HG03378 (cell line): ENCODE results near the gene CHST11.

ENCODE experiments used
- ATAC-seq: cut with Tn5 transposase; IDR thresholded peaks from one replicate; pipeline ENCODE4 v1.9.1; 2021; ENCODE audit warnings: mild to moderate bottlenecking, moderate library complexity; ENCODE audit not compliant: unreplicated experiment

The CHST11 gene

DNA sequence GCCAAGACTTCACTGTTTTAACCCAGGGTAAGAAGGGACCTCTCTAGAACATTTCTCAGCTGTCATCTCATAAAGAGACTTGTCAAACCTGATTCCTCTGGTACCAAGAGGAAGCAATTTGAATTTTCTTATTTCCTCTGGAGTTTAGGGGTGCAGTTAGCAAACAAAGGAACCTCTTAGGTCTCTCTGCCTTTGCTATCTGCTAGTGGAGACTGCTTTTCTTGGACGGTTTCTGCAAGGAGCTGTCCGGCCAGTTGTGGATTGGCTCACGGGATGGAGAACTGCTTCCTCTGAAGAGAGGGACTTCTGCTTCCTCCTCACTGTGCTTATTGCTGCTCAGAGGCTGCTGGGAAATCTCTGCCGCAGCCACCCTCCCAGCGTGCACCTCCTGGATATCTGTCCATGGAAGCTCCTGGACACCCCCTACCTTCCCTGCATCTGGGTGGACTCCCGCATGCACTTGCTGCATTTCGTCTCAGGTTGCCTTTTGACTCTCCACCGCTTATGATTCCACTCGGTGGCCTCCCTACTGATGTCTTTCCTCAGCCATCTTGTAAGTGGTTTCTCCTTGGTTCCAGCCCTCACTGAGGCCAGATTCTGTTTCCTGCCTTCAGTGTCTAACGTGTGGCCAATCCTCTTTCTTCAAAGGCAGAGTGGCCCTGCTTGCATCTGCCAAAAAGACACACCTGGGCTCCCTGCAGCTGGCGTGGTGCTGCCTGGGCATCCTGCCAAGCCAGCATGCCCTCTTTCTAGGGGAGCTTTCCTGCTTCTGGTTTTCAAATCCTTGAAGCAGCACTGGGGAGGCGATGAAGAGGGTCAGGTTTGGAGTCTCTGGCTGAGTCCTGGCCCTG is 187.3 kb downstream of the CHST11 start:
- no peak for ATAC-seq

DNA sequence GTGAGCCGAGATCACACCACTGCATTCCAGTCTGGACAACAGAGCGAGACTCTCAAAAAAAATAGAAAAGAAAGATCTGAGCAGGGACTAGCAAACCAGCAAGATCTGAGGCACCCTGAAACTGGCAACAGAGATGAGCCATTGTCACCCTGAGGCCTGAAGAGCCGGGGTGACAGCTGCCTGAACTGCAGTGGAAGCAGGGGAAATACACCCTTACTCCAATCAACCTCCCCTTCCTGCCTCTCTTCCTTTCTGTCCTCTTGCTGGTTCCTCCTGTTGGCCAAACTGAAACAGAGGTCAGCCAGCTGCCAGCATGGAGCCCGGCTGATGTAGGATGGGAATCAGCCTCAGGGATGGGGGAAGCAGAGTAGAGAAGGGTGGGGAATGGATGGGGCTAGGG is 192.0 kb downstream of the CHST11 start:
- no peak for ATAC-seq

DNA sequence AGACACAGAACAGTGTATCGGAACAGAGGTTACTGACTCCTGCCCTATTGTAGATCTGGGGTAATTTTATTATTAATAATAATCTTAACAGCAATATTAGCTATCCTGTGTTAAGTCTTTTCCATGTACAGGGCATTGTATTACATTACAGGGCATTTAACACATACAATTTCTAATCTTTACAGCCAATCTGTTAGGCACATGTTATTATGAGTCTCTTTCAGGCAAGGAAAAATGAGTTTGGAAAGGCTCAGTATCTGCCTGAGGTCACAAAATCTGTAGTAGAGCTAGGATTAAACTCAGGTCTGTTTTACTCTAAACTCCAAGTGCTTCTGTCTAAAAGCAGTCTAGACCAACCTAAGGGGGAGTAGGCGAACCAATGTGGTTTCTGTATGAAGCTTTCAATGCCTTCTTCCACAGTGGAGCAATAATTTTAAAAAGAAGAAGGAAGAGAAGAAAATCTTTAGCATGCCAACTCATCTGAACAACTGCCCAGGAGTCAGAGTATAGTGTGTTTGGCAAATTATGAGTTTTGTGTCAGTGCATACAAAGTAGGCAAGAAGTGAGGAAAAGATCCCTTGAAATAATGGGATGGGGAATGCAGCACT is 192.6 kb downstream of the CHST11 start:
- no peak for ATAC-seq

DNA sequence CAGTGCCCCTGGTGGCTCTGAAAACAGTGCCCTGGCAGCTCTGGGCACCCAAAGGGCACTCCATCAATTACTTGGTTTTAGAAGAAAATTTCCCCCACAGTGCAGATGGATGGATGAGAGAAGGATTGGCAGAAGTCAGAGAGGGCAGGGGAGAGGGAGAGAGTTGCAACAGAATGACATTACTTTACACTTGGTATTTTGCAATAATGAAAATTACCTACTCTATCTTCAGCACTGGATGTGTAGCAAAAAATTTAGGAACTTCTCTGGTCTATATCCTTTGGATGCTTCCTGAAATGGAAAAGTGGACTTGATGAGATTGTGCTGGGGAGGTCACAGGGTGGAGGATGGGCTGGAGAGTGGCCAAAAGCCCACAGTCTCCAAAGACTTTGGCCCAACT is 193.2 kb downstream of the CHST11 start:
- ATAC-seq: no peak

DNA sequence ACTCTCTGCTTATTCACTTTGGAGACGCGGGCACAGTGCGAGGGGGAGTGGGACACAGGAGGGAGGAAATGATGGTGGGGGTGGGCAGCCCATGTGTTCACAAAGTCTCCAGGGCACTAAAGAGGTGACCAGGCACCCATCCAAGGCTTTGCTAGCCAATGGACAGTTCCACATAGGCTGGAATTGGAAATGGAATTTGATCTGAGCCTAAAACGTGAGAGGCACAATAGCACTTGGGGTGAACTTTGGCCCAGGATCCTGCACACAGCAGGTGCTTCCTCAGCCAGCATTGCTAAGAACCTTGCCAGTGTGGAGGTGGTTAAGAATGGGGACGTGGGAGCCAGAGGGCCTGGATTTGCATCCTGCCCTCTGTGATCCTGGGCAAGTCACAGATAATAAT is 193.8 kb downstream of the CHST11 start:
- no peak for ATAC-seq

DNA sequence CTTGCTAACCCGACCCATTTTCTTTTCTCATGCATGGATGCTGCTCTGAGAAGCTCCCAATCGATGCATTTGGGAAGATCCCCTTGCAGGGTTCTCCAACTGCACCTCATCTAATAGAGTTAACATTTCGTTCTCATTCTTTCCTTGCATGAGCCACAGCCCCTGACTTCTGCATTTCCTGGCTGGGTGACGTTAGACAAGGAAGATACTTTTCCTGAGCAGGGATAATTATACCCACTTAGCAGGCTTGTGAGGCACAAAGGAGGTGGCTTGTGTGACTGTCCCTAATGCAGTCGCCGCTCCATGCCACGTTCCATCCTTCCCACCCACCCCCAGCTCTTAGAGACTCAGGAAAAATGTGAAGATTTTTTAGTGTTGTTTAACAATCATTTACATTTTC is 195.1 kb downstream of the CHST11 start:
- no peak for ATAC-seq

DNA sequence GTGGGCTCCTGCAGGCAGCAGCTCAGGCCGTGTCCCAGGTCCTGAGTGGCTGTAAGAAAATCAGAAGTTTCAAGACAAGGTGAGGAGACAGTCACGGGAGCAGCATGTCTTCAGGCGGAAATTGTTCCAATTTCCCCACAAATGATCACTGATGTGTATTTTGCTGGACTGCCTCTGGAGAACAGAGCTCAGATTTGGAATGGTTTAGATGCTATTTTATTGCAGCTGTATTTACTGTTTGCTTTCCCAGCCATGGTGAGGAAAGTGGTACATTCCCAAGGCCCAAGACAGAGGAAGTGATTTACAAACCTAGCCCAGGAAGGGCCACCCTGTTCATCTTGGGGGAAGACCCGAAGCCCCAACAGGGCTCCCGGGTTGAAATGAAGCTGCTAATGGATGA is 195.6 kb downstream of the CHST11 start:
- no peak for ATAC-seq

DNA sequence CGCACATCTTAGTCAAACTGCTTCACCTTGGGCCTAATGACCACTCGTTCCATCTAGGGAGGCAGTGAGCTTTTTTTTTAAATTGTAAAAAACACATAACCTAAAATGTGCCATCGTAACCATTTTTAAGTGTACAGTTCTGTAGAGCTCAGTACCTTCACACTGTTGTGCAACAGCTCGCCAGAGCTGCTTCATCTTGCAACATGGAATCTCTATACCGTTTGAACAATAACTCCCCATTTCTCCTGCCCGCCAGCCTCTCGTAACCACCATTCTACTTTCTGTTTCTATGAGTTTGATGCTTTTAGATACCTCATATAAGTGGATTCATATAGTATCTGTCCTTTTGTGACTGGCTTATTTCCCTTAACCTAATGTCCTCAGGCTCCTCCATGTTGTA is 196.2 kb downstream of the CHST11 start:
- no peak for ATAC-seq

DNA sequence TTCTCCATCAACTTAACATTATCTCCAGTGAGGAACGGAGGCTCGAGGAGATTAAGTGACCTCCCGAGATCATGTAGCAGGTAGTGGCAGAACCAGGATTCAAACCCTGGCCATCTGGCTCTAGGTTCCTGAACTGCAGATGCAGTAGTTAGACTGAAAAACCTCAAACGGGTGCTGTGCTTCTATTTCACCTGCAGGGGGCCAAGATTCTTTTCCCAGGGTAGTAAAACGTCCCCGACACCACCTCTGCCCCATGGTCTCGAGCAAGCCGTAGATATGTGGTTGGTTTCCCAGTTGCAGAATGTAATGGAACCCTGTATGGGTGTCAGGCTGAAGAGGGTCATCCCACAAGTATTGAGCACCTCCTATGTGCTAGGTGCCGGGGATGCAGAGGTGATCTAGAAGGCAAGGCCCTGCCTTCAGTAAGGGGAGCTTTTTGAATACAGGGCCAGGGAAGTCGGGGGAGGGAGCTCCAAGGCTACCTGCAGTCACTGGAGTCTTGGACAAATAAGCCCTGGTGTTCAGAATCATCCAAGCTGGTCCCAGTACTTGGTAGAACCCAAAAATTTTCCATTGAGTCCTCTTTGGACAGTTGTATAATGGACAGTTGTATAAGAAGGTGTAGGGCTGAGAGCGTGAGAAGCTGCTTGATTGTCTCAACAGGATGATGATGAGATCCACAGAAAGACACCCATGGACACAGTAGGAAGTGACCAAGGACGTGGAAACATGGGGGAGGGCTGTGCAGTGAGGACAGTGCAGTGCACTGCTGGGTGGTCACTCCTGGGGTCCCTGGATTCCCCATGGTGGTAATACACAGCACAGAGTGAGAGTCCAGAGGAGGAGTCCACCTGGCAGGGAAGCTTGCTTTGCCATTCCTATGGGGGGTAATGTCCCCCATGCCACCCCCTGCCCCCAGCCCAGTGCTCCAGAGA is 197.2 kb downstream of the CHST11 start:
- ATAC-seq: no peak

DNA sequence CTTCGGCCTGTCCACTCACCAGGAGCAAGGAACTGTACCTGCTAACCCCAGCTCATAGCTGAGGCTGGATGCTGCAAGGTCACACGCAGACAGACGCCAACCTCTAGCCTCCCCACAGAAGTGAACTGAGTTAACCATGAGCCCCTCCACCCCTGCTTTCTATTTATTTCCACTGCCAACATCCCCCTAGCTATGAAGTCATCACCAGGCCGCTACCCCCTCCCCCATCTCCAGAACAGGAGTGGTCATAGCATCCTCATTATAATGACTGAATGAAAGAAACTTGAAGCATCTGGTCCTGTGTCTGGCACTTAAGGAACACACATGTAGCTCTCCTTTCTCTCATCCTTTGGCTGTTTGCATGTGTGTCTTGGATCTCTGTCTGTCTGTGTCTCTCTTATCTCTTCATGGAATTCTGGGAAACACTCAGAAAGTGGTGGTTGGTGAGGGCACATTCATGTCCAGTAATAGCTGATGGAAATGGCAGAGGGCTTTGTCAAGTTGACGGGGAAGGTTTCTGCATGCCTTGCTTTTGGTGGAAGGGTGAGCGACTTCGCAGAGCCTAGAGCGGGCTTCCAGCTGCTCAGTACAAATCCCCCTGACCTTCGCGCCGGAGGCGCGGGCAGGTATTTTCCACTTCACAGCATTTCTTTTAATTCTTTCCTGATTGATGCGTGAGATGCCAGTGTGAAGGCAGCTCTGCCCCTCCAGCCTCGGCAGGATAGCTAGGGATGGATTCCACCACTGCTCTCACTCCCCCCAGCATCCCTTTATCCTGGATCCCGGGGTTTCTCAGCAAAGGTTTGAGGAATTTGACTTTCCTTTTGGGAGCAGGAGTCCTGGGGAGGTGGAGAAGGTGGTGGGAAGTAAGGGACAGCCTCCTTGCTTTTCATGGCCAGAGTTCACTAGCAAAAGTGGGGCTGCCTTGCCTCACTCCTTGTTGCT is 198.2 kb downstream of the CHST11 start:
- ATAC-seq: no peak

DNA sequence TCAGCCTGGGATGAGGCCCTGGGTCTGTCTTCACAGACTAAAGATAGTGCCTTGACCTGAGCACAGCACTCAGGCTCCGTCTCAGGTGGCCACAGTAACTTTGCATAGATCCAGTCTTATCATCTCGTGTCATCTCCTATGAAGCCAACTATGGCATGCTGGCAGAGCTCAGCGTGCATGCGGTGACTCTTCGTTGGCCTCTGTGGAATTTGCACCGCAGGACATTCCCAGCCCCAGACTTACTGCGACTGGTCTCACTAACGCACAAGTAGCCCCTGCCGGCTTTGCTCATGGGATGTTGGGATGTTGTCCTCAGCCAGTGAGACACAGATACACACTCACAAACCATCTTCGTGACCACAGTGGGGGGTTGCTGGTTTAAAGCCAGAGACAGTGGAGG is 199.6 kb downstream of the CHST11 start:
- no peak for ATAC-seq

DNA sequence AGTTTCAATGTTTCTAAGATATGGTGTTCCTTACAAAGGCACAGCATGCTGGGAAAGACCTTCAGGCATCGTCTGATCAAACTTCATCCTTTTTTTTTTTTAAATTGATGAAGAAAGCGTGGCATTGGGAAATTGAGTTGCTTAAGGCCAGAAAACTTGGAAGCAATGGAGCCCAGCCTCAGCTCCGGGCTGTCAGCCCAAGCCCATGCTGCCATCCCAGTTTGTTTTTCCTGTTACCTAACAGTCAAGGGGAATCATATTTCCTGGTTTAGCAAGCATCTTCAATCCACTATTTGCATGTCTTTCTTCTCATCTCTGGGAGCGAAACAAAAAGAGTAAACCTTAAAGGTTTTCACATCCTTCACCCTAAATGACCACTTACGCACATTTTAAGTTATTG is 200.2 kb downstream of the CHST11 start:
- no peak for ATAC-seq

DNA sequence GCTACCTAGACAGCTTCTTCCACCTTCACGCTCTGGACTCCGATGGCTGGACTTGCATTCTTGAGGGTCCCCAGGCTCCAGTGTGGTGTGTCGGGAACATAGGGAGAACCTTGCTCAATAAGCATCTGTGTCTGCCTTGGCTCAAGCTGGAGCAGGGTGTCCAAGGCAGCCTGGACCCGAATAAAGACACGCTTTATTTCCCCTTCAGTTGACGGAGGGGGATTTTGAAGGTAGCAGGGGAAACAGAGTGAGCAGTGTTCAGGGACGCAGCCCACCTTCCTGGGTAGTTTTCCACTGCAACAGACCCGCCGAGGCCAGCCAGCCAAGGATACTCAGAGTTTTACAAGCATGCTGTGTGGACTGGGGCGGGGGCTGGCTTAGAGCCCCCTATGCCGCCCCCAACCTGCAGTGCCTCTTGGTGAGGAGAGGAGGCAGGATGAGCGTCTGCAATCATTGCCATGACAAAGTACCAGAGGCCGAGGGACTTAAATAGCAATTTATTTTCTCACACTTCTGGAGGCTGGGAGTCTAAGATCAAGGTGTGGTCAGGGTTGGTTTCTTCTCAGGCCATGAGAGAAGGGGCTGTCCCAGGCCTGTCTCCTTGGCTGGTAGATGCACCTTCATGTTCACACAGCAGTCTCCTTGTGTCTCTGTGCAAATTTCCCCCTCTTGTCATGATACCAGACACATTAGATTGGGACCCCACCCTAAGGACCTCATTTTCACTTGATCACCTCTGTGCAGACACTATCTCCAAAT is 201.2 kb downstream of the CHST11 start:
- ATAC-seq: no peak

DNA sequence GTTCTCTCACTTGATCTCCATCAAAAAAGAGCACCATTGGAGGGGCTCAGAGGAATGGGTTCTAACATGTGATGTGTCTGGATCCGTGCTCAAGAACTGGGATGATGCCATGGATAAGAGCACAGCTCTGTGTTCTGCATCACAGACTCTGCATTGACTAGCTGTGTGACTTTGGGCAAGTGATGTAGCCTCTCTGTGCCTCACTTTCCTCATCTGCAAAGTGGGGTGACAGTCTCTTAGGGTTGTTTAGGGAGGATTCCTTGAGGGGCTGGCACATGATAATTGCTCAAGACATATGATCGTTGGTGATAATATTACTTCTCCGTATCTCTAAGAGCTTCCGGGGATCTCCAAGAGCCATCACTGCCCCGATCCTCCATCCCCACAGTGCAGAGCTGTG is 202.3 kb downstream of the CHST11 start:
- ATAC-seq: no peak

DNA sequence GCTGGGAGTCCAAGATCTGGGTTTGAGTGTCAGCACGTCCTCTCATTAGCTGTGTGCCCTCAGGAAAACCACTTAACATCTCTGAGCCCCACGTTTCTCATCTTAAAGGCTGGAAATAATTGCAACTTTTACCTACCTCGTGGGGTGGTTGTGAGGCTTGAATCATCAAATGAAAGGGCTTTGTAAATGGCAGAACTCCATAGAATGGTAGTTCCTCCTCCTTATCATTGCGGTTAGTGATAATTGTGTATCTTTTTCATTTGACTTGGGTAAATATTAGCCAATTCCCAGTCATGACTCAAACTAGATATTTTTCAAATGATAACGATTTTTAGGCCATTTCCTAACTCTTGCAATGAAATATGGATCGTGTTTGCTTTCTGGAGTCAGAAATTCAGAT is 205.5 kb downstream of the CHST11 start:
- ATAC-seq: no peak

DNA sequence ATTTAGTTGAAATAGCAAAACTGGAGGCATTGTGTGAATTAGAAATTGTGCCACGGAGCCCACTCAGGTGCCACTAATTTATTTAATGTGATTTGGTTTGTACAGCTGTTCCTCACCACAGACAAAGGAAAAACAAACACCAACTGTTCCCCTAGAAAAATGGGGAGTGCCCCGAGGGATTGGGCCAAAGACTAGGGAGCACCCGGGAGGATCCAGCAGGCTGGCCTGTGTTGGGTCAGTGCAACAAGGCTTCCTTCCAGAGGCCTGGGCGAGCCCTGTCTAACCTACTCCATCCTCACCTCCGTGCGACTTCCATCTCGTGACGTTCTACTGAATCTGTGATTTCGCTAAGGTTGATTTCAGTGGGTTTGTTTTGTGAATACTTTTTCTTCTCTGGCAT is 206.2 kb downstream of the CHST11 start:
- no peak for ATAC-seq

DNA sequence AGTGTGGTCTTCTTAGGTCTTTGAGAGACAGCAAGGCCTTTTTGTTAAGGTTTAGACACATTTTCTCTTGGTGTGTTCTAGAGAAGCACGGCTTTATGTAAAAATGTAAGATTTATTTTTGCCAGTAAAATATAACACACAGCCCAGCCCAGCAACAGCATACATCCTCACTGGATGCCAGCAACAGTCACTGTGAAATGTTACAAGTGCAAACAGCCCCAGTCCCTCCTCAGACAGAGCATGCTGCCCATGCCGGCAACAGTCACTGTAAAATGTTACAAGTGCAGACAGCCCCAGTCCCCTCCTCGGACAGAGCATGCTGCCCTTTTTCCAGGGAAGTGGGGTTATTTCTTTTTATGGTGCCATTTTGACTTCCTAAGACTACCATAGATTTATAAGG is 207.6 kb downstream of the CHST11 start:
- no peak for ATAC-seq

DNA sequence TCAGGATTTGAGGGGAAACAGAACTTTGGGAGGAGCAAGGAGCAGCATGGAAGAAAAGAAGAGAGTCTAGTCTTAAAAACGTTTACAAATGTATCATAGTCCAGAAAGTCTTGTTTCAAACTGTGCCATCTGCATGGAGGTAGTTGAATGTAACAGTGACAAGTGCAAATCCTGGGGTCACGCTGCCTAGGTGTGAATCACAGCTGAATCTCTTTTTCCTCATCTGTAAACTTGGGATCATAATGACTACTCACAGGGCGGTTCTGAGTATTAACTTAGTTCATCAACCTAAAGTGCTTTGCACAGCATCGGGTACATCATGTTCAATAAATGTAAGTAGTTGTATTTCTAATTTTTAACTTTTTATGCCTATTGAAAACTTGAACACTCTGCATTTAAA is 208.5 kb downstream of the CHST11 start:
- no peak for ATAC-seq

DNA sequence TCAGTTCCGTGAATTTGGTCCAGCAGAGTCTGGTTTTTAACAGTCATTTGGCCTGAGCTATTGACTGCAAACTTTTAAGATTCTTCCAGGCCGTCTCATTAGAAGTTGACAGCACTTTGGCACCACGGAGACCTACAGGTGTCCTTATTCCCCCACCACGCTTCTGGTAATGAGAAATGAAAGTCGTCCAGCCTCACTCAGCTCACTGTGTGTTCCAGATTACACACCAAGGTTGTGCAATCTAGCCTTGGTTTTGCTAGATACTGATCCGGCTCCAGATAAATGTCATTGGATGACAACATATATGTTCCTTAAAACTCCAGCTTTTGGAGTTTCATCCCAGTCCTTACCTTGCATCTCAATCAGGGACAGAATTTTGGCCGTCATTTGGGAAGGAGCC is 210.4 kb downstream of the CHST11 start:
- ATAC-seq: no peak

DNA sequence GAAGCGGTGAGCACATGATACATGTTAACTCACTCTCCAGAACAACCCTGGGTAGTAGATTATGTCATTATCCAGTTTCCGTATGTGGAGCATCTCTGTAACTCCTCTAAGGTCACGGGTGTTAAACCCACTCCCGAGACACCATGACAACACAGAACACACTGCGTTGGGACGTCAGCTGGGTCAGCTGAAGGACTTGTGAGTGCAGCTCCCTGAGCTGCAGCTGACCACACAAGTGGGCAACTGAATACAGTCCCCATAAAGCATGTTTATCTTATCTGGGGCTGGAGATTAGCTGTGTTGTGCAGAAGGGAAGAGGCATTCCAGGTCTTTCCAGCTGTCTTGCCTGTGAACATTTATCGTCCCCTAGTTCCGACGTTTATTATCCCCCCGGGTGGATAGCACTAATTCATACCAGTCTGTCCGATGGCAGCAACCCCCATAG is 211.5 kb downstream of the CHST11 start:
- no peak for ATAC-seq
